ENCODE measurements around the gene ZNF322. TPM values are rescaled to one million over a fixed set of nuclear protein-coding genes. Genes with fewer than 3 reads are reported as not detected.
A peak's percentile ranks its signal among the peaks of the same experiment; 100 is the strongest.

ZNF322 gene
- total RNA-seq, 1 experiment from 2014 or later = 39.1 TPM

DNA sequence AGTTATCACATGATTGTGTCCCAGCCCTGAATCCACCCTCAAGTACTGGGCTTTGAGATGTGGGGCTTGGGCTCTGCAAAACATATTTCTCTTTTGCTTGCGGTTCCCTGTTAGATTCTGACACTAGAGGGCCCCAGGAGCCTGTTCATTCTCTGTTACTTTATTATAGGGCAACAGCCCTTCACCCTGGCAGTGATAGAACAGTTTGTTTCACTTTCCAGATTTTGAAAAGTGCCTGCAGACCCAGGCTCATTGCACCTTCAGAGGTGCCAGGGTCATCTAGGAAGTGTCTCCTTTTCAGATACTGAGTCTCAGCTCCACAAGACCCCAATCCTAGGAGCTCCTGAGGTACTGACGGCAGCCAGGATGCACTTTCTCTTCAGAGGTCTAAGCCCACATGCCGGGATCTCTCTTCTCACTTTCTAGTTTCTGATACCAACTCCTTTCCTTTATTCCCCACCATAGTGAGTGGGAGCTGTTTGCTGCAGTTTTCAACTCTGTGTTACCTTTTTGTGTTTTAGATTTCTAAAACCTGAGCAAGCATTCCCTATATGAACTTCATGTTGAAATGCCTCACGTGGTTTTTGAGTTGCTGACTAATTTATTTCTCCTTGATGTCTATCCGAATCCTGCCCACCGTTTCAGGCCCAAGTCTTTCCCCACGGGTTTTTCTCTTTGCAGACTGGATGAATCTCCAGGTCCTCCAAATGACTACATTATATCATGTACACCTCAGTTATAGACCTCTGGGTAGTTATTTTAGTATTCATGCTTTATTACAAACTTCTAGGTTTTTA lies 51.9 kb downstream of the ZNF322 start:
- Mint-ChIP-seq H3K4me1 (peaks cover 0 to under 1% of the 10 kb centered on the region in 2 experiments; a peak in 1 of 4 replicates), H3K27ac (no peak overlapping the region), H3K36me3 (ENCODE audit: insufficient read depth in 1 of 3, low read depth in 3 of 3) (no peaks in the 10 kb centered on the region), H3K27me3 (ENCODE audit: low read depth) (peaks cover 32% of the 10 kb centered on the region), H3K4me3 (peak overlapping the region in 1 of 2 experiments; percentile 36; a peak in 1 of 5 replicates), H3K9me3 (no peaks in the 10 kb centered on the region)
- Histone ChIP-seq H2AFZ (ENCODE audit: low read length) (peak overlapping the region; percentile 94), H3K27ac (ENCODE audit: insufficient read length, low read depth, low read length) (no peak overlapping the region), H3K4ac (ENCODE audit: low read depth, low read length) (no peak overlapping the region), H3K14ac (ENCODE audit: insufficient read depth, low read length) (no peak overlapping the region), H3K9ac (ENCODE audit: extremely low read depth, insufficient read length, low read length) (no peak overlapping the region), H3K79me2 (ENCODE audit: insufficient read depth, low read length) (no peaks in the 10 kb centered on the region), H4K91ac (ENCODE audit: insufficient read length, low read depth, low read length) (no peak overlapping the region), H2BK12ac (ENCODE audit: insufficient read length, low read depth, low read length) (no peak overlapping the region), H3K18ac (ENCODE audit: insufficient read length, low read depth, low read length) (no peak overlapping the region), H4K20me1 (ENCODE audit: control insufficient read depth, insufficient read depth, insufficient read length) (no peaks in the 10 kb centered on the region), H3K79me1 (ENCODE audit: insufficient read depth, low read depth, low read length, poor library complexity, severe bottlenecking) (no peaks in the 10 kb centered on the region), H3T11ph (ENCODE audit: low read length) (no peak overlapping the region), H3K9me3 (ENCODE audit: control insufficient read depth, low read depth, low read length) (no peaks in the 10 kb centered on the region), H3K27me3 (ENCODE audit: insufficient read depth, low read length) (peaks cover 10% of the 10 kb centered on the region; the same call in 1 of the 2 replicates), H4K5ac (ENCODE audit: insufficient read length, low read depth, low read length) (no peak overlapping the region), H2BK20ac (ENCODE audit: low read depth, low read length, poor library complexity, severe bottlenecking) (no peak overlapping the region), H3K4me1 (ENCODE audit: insufficient read depth, low read length) (no peaks in the 10 kb centered on the region), H2BK15ac (ENCODE audit: low read depth, low read length) (no peak overlapping the region), H2BK5ac (ENCODE audit: insufficient read length, low read length) (no peak overlapping the region), H3K56ac (ENCODE audit: insufficient read length, low read depth, low read length) (no peak overlapping the region), H4K8ac (replicated peaks; ENCODE audit: insufficient read length, low read depth, low read length) (no peak overlapping the region), H3K4me2 (ENCODE audit: insufficient read depth, insufficient read length, low read length) (peak overlapping the region; percentile 16), H2AK5ac (ENCODE audit: insufficient read length, low read length) (no peak overlapping the region), H2BK120ac (ENCODE audit: low read depth, low read length, poor library complexity, severe bottlenecking) (no peak overlapping the region), H3K23me2 (ENCODE audit: insufficient read length, low read depth, low read length, poor library complexity, severe bottlenecking) (no peaks in the 10 kb centered on the region), H3K23ac (ENCODE audit: insufficient read length, low read depth, low read length) (no peak overlapping the region)
- TF ChIP-seq, protein P1, sequence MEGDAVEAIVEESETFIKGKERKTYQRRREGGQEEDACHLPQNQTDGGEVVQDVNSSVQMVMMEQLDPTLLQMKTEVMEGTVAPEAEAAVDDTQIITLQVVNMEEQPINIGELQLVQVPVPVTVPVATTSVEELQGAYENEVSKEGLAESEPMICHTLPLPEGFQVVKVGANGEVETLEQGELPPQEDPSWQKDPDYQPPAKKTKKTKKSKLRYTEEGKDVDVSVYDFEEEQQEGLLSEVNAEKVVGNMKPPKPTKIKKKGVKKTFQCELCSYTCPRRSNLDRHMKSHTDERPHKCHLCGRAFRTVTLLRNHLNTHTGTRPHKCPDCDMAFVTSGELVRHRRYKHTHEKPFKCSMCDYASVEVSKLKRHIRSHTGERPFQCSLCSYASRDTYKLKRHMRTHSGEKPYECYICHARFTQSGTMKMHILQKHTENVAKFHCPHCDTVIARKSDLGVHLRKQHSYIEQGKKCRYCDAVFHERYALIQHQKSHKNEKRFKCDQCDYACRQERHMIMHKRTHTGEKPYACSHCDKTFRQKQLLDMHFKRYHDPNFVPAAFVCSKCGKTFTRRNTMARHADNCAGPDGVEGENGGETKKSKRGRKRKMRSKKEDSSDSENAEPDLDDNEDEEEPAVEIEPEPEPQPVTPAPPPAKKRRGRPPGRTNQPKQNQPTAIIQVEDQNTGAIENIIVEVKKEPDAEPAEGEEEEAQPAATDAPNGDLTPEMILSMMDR (conservative IDR thresholded peaks at IDR 0.05) = peak; percentile 86
- WGBS (ENCODE audit: extremely low coverage, insufficient read length, low lambda C conversion rate) = no CpG with 5 or more reads among the region's 7 CpGs
- DNase-seq = peak; percentile 54
